H1 (cell line): ENCODE measurements around the gene KCNQ2. TPM values are rescaled to one million over a fixed set of nuclear protein-coding genes. Genes with fewer than 3 reads are reported as not detected.

Experiments
- CTCF ChIA-PET: fragments of 300-600 bp; sonication (Branson Sonifier 250); formaldehyde crosslinking; loops from one replicate; lab custom pipeline; 2021; ENCODE audit not compliant: partially characterized antibody; lab: Charles Lee
- POLR2A ChIA-PET: fragments of 300-600 bp; sonication (Branson Sonifier 250); formaldehyde crosslinking; loops from one replicate; lab custom pipeline; 2021; ENCODE audit warnings: inconsistent platforms; ENCODE audit not compliant: partially characterized antibody; lab: Charles Lee
- DNase-seq, 2 experiments: peaks; one replicate each; pipeline versions ENCODE4 v3.0.0 to v3.0.0-alpha.2; 2010 to 2022; ENCODE audit warnings: low spot score in 2 of 2, low read depth in 1 of 2, mixed read lengths in 1 of 2
- FAIRE-seq: peaks from 2 replicates; lab custom pipeline; 2011; peaks lifted over from hg19 to GRCh38; lab: Jason Lieb, UNC
- H2AFZ ChIP-seq: 2 replicates; pipeline ENCODE4 v1.8.1; 2012; ENCODE audit warnings: low read length, inconsistent platforms
- H2AK5ac ChIP-seq: 2 replicates; pipeline ENCODE4 v1.6.1; 2013; ENCODE audit warnings: low read depth, low read length
- H2BK120ac ChIP-seq: replicated peaks from 2 replicates; pipeline ENCODE3; 2013; ENCODE audit warnings: low read depth, low read length, inconsistent platforms
- H2BK12ac ChIP-seq: 2 replicates; pipeline ENCODE4 v1.6.1; 2013; ENCODE audit warnings: low read depth, low read length
- H2BK15ac ChIP-seq: 2 replicates; pipeline ENCODE4 v1.6.1; 2013; ENCODE audit warnings: low read length
- H2BK20ac ChIP-seq: 2 replicates; pipeline ENCODE4 v1.6.1; 2013; ENCODE audit warnings: low read length
- H2BK5ac ChIP-seq: 2 replicates; pipeline ENCODE4 v1.6.1; 2013; ENCODE audit warnings: low read depth, low read length
- H3K14ac ChIP-seq: 2 replicates; pipeline ENCODE4 v1.6.1; 2013; ENCODE audit warnings: inconsistent platforms; ENCODE audit not compliant: insufficient read length
- H3K18ac ChIP-seq: 2 replicates; pipeline ENCODE4 v1.6.1; 2013; ENCODE audit warnings: low read length; ENCODE audit errors: extremely low read depth
- H3K23ac ChIP-seq: 2 replicates; pipeline ENCODE4 v1.6.1; 2013; ENCODE audit warnings: inconsistent platforms; ENCODE audit not compliant: insufficient read length
- H3K23me2 ChIP-seq: 2 replicates; pipeline ENCODE4 v1.6.1; 2013; ENCODE audit warnings: low read depth, low read length
- H3K27ac ChIP-seq: 2 replicates; pipeline ENCODE4 v1.6.1; 2011; ENCODE audit warnings: low read depth, low read length, inconsistent platforms
- H3K27me3 ChIP-seq, 4 experiments: replicated peaks in 1 of 4; 1 replicate in 1 of 4; 2 replicates in 3 of 4; pipeline versions ENCODE4 v1.6.1 to v1.8.1; 2011 to 2013; ENCODE audit warnings: low read length in 3 of 4, mild to moderate bottlenecking in 3 of 4, inconsistent platforms in 2 of 4, mixed read lengths in 2 of 4, moderate library complexity in 1 of 4; ENCODE audit not compliant: control insufficient read depth in 3 of 4, insufficient read depth in 3 of 4; ENCODE audit errors: extremely low read depth in 1 of 4
- H3K36me3 ChIP-seq, 4 experiments: 2 replicates each; pipeline versions ENCODE4 v1.6.1 to v1.8.1; 2011 to 2013; ENCODE audit warnings: mild to moderate bottlenecking in 4 of 4, low read length in 3 of 4, moderate library complexity in 2 of 4, control low read depth in 1 of 4, inconsistent platforms in 1 of 4; ENCODE audit not compliant: insufficient read depth in 4 of 4, control insufficient read depth in 2 of 4
- H3K4ac ChIP-seq: replicated peaks from 2 replicates; pipeline ENCODE3; 2013; ENCODE audit warnings: low read length, low read depth, mixed read lengths, inconsistent platforms; ENCODE audit not compliant: insufficient read length
- H3K4me1 ChIP-seq, 4 experiments: replicated peaks in 1 of 4; 1 replicate in 1 of 4; 2 replicates in 3 of 4; pipeline versions ENCODE4 v1.6.1 to v1.8.1; 2011 to 2013; ENCODE audit warnings: low read length in 3 of 4, inconsistent platforms in 2 of 4, mixed read lengths in 1 of 4; ENCODE audit not compliant: insufficient read depth in 4 of 4, control insufficient read depth in 3 of 4
- H3K4me2 ChIP-seq, 2 experiments: 2 replicates each; pipeline versions ENCODE4 v1.6.1 to v1.8.1; 2011 to 2013; ENCODE audit warnings: low read depth in 2 of 2, low read length in 2 of 2, control low read depth in 1 of 2, inconsistent platforms in 1 of 2, mild to moderate bottlenecking in 1 of 2; ENCODE audit not compliant: insufficient read depth in 1 of 2
- H3K4me3 ChIP-seq, 4 experiments: fragments of 200-600, 300-600 bp in 1 of 4; sonication (generic), shearing (Covaris generic), sonication (Bioruptor Twin) in 1 of 4; 2 replicates each; pipeline versions ENCODE4 v1.5.1 to v1.8.1; 2011 to 2016; ENCODE audit warnings: low read length in 4 of 4, low read depth in 3 of 4, control low read depth in 2 of 4, inconsistent platforms in 2 of 4, mild to moderate bottlenecking in 2 of 4, mixed read lengths in 1 of 4, moderate library complexity in 1 of 4; ENCODE audit not compliant: insufficient read depth in 2 of 4; ENCODE audit errors: extremely low read depth in 1 of 4
- H3K56ac ChIP-seq: replicated peaks from 2 replicates; pipeline ENCODE3; 2013; ENCODE audit warnings: low read depth, mild to moderate bottlenecking, mixed read lengths, low read length, inconsistent platforms; ENCODE audit not compliant: insufficient read length
- H3K79me1 ChIP-seq: 2 replicates; pipeline ENCODE4 v1.6.1; 2013; ENCODE audit warnings: low read depth, low read length, control low read depth
- H3K79me2 ChIP-seq, 2 experiments: 2 replicates each; pipeline versions ENCODE4 v1.6.1 to v1.8.1; 2012 to 2013; ENCODE audit warnings: low read length in 2 of 2, mild to moderate bottlenecking in 2 of 2, inconsistent platforms in 1 of 2; ENCODE audit not compliant: insufficient read depth in 2 of 2, control insufficient read depth in 1 of 2
- H3K9ac ChIP-seq, 4 experiments: replicated peaks in 1 of 4; 1 replicate in 1 of 4; 2 replicates in 3 of 4; pipeline versions ENCODE4 v1.6.1 to v1.8.1; 2011 to 2013; ENCODE audit warnings: low read depth in 3 of 4, low read length in 3 of 4, control low read depth in 2 of 4, mild to moderate bottlenecking in 2 of 4, moderate library complexity in 2 of 4, inconsistent platforms in 1 of 4; ENCODE audit errors: extremely low read depth in 1 of 4
- H3K9me3 ChIP-seq, 2 experiments: 2 replicates each; pipeline versions ENCODE4 v1.6.1 to v1.8.1; 2012 to 2013; ENCODE audit warnings: mild to moderate bottlenecking in 2 of 2, moderate library complexity in 2 of 2, control low read depth in 1 of 2, inconsistent platforms in 1 of 2, low read depth in 1 of 2, low read length in 1 of 2, mixed read lengths in 1 of 2; ENCODE audit not compliant: insufficient read depth in 2 of 2
- H4K20me1 ChIP-seq, 2 experiments: replicated peaks in 1 of 2; 2 replicates each; pipeline versions ENCODE3 to v1.8.1; 2011 to 2013; ENCODE audit warnings: inconsistent platforms in 2 of 2, low read length in 2 of 2, mild to moderate bottlenecking in 1 of 2; ENCODE audit not compliant: insufficient read depth in 2 of 2, control insufficient read depth in 1 of 2
- H4K5ac ChIP-seq: 2 replicates; pipeline ENCODE4 v1.6.1; 2013; ENCODE audit warnings: low read length, low read depth, mixed read lengths, inconsistent platforms; ENCODE audit not compliant: insufficient read length
- H4K8ac ChIP-seq: 2 replicates; pipeline ENCODE4 v1.8.0; 2013; ENCODE audit warnings: mild to moderate bottlenecking, moderate library complexity, low read length, inconsistent platforms; ENCODE audit not compliant: insufficient read depth; ENCODE audit errors: extremely low read depth
- H4K91ac ChIP-seq: replicated peaks from 2 replicates; pipeline ENCODE3; 2013; ENCODE audit warnings: low read length, mixed read lengths, inconsistent platforms; ENCODE audit not compliant: insufficient read length
- GABPA ChIP-seq: IDR thresholded peaks from 2 replicates; pipeline ENCODE4 v1.6.1; 2011; ENCODE audit warnings: mild to moderate bottlenecking, low read length, moderate library complexity, borderline replicate concordance; ENCODE audit not compliant: insufficient read depth
- RXRA ChIP-seq: IDR thresholded peaks from 2 replicates; pipeline ENCODE4 v1.6.1; 2011; ENCODE audit warnings: low read depth, mild to moderate bottlenecking, low read length, moderate library complexity; ENCODE audit not compliant: insufficient read depth
- WGBS, 2 experiments: shearing (Covaris generic) in 1 of 2; methylation state at CpG; one replicate each; pipeline versions ENCODE4 v1.1.6 to v1.1.7; 2013 to 2015; ENCODE audit warnings: low lambda C conversion rate in 2 of 2, mixed read lengths in 2 of 2, inconsistent platforms in 1 of 2, low coverage in 1 of 2, missing lambda C conversion rate in 1 of 2; ENCODE audit not compliant: insufficient replicate concordance in 2 of 2, insufficient coverage in 1 of 2, insufficient read length in 1 of 2; ENCODE audit errors: extremely low coverage in 1 of 2, missing lambda C conversion rate in 1 of 2; 5-methylcytosine and 5-hydroxymethylcytosine counted together
- polyA plus RNA-seq, 7 experiments: library from polyadenylated mRNA; depleted of rRNA in 3 of 7; stranded (reverse) in 5 of 7; unstranded in 2 of 7; fragments of >200 nt in 5 of 7; fragments of 200-250 nt in 2 of 7; gene quantifications; 1 replicate in 5 of 7; 2 replicates in 1 of 7; 4 replicates in 1 of 7; pipeline versions ENCODE4 v1.2.1 to v1.2.3, GENCODE V29; 2011 to 2013; ENCODE audit warnings: missing spikeins in 2 of 7, mixed read lengths in 2 of 7
- total RNA-seq: library from RNA; stranded (reverse); fragmentation: NEBNext Ultra II Directional; extraction: Animal tissue kit (Norgen Biotek cat#: 25700); gene quantifications from 2 replicates; pipeline ENCODE4 v1.2.1, GENCODE V29; 2021

The KCNQ2 gene
- total and polyA plus RNA-seq, 2 of the 8 experiments (the other 6 are each of a cell fraction or from before 2014, with no cell fraction given), result 82.6 to 243 TPM

DNA sequence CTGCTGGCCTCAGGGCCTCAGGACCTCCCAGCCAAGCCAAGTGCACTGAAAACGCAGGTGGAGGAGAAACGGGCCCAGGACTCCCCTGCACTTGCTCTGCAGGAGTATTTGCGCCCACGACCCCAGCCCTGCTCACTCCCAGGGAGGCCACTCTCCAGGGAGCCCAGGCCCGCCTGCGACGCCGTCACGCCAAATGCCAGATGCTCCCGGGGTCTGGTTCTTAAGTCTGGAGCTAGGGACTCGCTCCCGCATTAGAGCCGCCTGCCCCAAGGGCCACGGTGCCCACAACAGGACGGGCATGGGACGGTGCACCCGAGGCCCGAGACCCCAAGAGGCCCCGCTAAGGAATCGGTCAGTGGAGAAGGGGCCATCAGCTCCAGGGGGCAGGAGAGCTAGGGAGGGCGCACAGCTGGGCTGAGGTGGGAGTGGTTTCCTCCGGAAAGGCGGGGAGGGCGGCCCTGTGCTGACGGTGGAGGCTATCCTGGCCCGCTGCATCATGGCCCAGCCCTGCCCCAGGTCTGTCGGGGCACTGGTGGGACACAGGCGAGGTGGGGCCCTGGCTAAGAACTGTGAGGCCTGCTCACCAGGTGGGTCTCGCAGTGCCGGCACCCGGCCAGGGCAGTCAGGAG is 67.2 kb downstream of the KCNQ2 start:
- Histone ChIP-seq H2BK20ac (no peak overlapping the region), H3K18ac (no peak overlapping the region), H4K20me1 (peaks cover 0 to 4% of the 10 kb centered on the region in 2 experiments), H3K4me3 (no peak overlapping the region), H4K5ac (no peak overlapping the region), H3K14ac (no peak overlapping the region), H3K4me1 (peaks cover 4 to 23% (median 13%) of the 10 kb centered on the region in 4 experiments; a peak in 5 of 7 replicates), H3K27ac (no peak overlapping the region), H2BK5ac (0 out of 2 replicates have a peak overlapping the region, but pooled peaks have one; percentile 40), H2AK5ac (no peak overlapping the region; the same call in 1 of the 2 replicates), H3K23me2 (peaks cover 4% of the 10 kb centered on the region; the same call in 1 of the 2 replicates), H3K56ac (no peak overlapping the region), H3K4ac (no peak overlapping the region), H4K91ac (peak overlapping the region; percentile 46), H2BK12ac (0 out of 2 replicates have a peak overlapping the region, but pooled peaks have one; percentile 4), H2BK120ac (peak overlapping the region; percentile 77), H3K9ac (no peak overlapping the region), H2BK15ac (no peak overlapping the region; the same call in 1 of the 2 replicates), H3K79me2 (no peaks in the 10 kb centered on the region), H3K79me1 (no peaks in the 10 kb centered on the region), H2AFZ (no peak overlapping the region), H3K4me2 (no peak overlapping the region), H3K27me3 (no peaks in the 10 kb centered on the region), H3K23ac (no peak overlapping the region), H3K9me3 (no peaks in the 10 kb centered on the region), H4K8ac (no peak overlapping the region; the same call in 1 of the 2 replicates), H3K36me3 (no peaks in the 10 kb centered on the region)
- WGBS, 2 experiments, result 90% methylated on average over 28 of the region's 31 CpGs; no CpG with 5 or more reads in 1 of the 2 experiments
- CTCF ChIA-PET, result interaction anchor here (0.6 to 1.7 kb wide), 6 partner anchors 13 to 190 kb away, joined by 3 to 6 read pairs (median 3); no protein-coding TSS in a partner anchor
- FAIRE-seq (no peak), DNase-seq (no peak)
- TF ChIP-seq GABPA (peak; percentile 34; the same call in 1 of the 2 replicates), RXRA (no peak)
- POLR2A ChIA-PET, result no interaction called here
